PC-9 (cell line): Measurements from ENCODE around the gene CTBP2. TPM values are rescaled to one million over a fixed set of nuclear protein-coding genes. Genes with fewer than 3 reads are reported as not detected.
A peak's percentile ranks its signal among the peaks of the same experiment; 100 is the strongest.

Source experiments
- BruUV-seq: library from RNA; stranded (reverse); fragments of 400-500 nt; replicated peaks from 2 replicates; lab custom pipeline; 2021; lab: Mats Ljungman, UMichigan
- CTCF ChIA-PET: fragments of 300-600 bp; sonication (Branson Sonifier 250); formaldehyde crosslinking; loops from one replicate; lab custom pipeline; 2022; ENCODE audit warnings: antibody characterized with exemption; lab: Charles Lee
- POLR2A ChIA-PET: fragments of 300-600 bp; sonication (Branson Sonifier 250); formaldehyde crosslinking; loops from one replicate; lab custom pipeline; 2022; ENCODE audit warnings: antibody characterized with exemption; ENCODE audit not compliant: unreplicated experiment; lab: Charles Lee
- DNase-seq, 2 experiments: peaks; one replicate each; pipeline versions ENCODE4 v3.0.0 to v3.0.0-alpha.2; 2015 to 2022; ENCODE audit warnings: mixed read lengths in 1 of 2
- H2AFZ ChIP-seq: fragments of 200-600 bp; sonication (generic); 2 replicates; pipeline ENCODE4 v1.8.1; 2017; ENCODE audit warnings: antibody characterized with exemption
- H3F3A ChIP-seq: fragments of 200-600 bp; sonication (generic); 2 replicates; pipeline ENCODE4 v1.8.1; 2017; ENCODE audit warnings: antibody characterized with exemption, mild to moderate bottlenecking, low read depth; ENCODE audit not compliant: insufficient read depth
- H3K27ac ChIP-seq: fragments of 200-600 bp; sonication (generic); 2 replicates; pipeline ENCODE4 v1.6.1; 2016; ENCODE audit warnings: mixed run types
- H3K27me3 ChIP-seq: fragments of 200-600 bp; sonication (generic); 2 replicates; pipeline ENCODE4 v1.6.1; 2016; ENCODE audit warnings: low read depth, mixed run types; ENCODE audit not compliant: insufficient read depth
- H3K36me3 ChIP-seq: fragments of 200-600 bp; sonication (generic); 2 replicates; pipeline ENCODE4 v1.6.1; 2016; ENCODE audit warnings: low read depth, mixed run types
- H3K4me1 ChIP-seq: fragments of 200-600 bp; sonication (generic); replicated peaks from 2 replicates; pipeline ENCODE4 v1.6.1; 2016; ENCODE audit warnings: mixed run types; ENCODE audit not compliant: insufficient read depth
- H3K4me2 ChIP-seq: fragments of 200-600 bp; sonication (generic); 2 replicates; pipeline ENCODE4 v1.6.1; 2017; ENCODE audit warnings: mixed run types
- H3K4me3 ChIP-seq: fragments of 200-600 bp; sonication (generic); 2 replicates; pipeline ENCODE4 v1.6.1; 2016; ENCODE audit warnings: mixed run types
- H3K79me2 ChIP-seq: fragments of 200-600 bp; sonication (generic); 2 replicates; pipeline ENCODE4 v1.6.1; 2017; ENCODE audit warnings: low read depth, mixed run types
- H3K9me2 ChIP-seq: fragments of 200-600 bp; sonication (generic); 2 replicates; pipeline ENCODE4 v1.8.1; 2017; ENCODE audit warnings: mild to moderate bottlenecking; ENCODE audit not compliant: insufficient read depth
- H3K9me3 ChIP-seq: fragments of 200-600 bp; sonication (generic); 2 replicates; pipeline ENCODE4 v1.8.1; 2016; ENCODE audit warnings: low read depth; ENCODE audit not compliant: insufficient read depth
- H4K20me1 ChIP-seq: fragments of 200-600 bp; sonication (generic); 2 replicates; pipeline ENCODE4 v1.8.1; 2017; ENCODE audit not compliant: insufficient read depth
- CTCF ChIP-seq: fragments of 200-600 bp; sonication (generic); conservative IDR thresholded peaks from 2 replicates; pipeline ENCODE4 v1.6.1; 2017; ENCODE audit warnings: mixed run types, antibody characterized with exemption, mild to moderate bottlenecking, moderate library complexity
- EZH2 ChIP-seq: fragments of 200-600 bp; sonication (generic); IDR thresholded peaks from 2 replicates; pipeline ENCODE4 v1.8.0; 2017; ENCODE audit warnings: antibody characterized with exemption, low read depth
- intact Hi-C: fragments of 100-400 bp; cut with micrococcal nuclease; formaldehyde crosslinking; loops from one replicate; pipeline ENCODE4 v1.10.0; 2022; ENCODE audit not compliant: unreplicated experiment
- total RNA-seq: library from RNA; stranded (reverse); gene quantifications from 2 replicates; pipeline ENCODE4 v1.2.3, GENCODE V29; 2021

Gene CTBP2
- total RNA-seq, 1 experiment from 2014 or later: 60.5 TPM

GRCh38 chr10:125158275-125158600 is 2.1 kb downstream of the CTBP2 start:
- no TSS peak for BruUV-seq
- Histone ChIP-seq H3K4me1 (peaks cover 26% of the 10 kb centered on the region), H3K27ac (peak overlapping the region; percentile 23), H3K9me2 (no peaks in the 10 kb centered on the region), H3K79me2 (peaks cover 57% of the 10 kb centered on the region), H3K27me3 (no peaks in the 10 kb centered on the region), H4K20me1 (peaks cover 42% of the 10 kb centered on the region), H3K4me2 (peak overlapping the region; percentile 80), H3K4me3 (peak overlapping the region; percentile 78), H3F3A (peaks cover 22% of the 10 kb centered on the region), H2AFZ (no peak overlapping the region; the same call in 1 of the 2 replicates), H3K36me3 (no peaks in the 10 kb centered on the region), H3K9me3 (no peaks in the 10 kb centered on the region)
- ChIA-PET CTCF (no interaction called here), POLR2A (interaction anchor here (0.7 kb wide), 2 partner anchors 29 to 74 kb away, joined by 3 to 14 read pairs; no protein-coding TSS in a partner anchor)
- no peak for TF ChIP-seq EZH2
- TF ChIP-seq CTCF: no peak
- intact Hi-C loops: loop anchor here (5.0 kb wide), 1 partner anchor 36 kb away; no protein-coding TSS in a partner anchor
- DNase-seq: no peak

- TF ChIP-seq EZH2: no peak
- TF ChIP-seq CTCF: no peak
- no peak overlapping the region for H2AFZ ChIP-seq
- no peaks in the 10 kb centered on the region; the same call in 1 of the 2 replicates for H3K36me3 ChIP-seq
- intact Hi-C loops: loop anchor here (5.0 kb wide), 1 partner anchor 35 kb away; no protein-coding TSS in a partner anchor
- CTCF ChIA-PET: interaction anchor here (0.7 kb wide), 1 partner anchor 146 kb away, joined by 19 read pairs; no protein-coding TSS in a partner anchor
- no TSS peak for BruUV-seq
- peak in 1 of 2 experiments; percentile 52 for DNase-seq
- H3K27ac ChIP-seq: peak overlapping the region; percentile 23; the same call in 1 of the 2 replicates
- POLR2A ChIA-PET: no interaction called here
- peaks cover 43% of the 10 kb centered on the region for H4K20me1 ChIP-seq
- H3K4me2 ChIP-seq: peak overlapping the region; percentile 80
- H3K4me1 ChIP-seq: peaks cover 21% of the 10 kb centered on the region
- peaks cover 64% of the 10 kb centered on the region for H3K79me2 ChIP-seq
- H3K9me3 ChIP-seq: no peaks in the 10 kb centered on the region
- peak overlapping the region; percentile 78 for H3K4me3 ChIP-seq
- no peaks in the 10 kb centered on the region for H3K9me2 ChIP-seq
- peaks cover 22% of the 10 kb centered on the region for H3F3A ChIP-seq
- H3K27me3 ChIP-seq: no peaks in the 10 kb centered on the region
These were observed 2.9 kb downstream of the CTBP2 start for GRCh38 chr10:125157505-125157904.

DNA sequence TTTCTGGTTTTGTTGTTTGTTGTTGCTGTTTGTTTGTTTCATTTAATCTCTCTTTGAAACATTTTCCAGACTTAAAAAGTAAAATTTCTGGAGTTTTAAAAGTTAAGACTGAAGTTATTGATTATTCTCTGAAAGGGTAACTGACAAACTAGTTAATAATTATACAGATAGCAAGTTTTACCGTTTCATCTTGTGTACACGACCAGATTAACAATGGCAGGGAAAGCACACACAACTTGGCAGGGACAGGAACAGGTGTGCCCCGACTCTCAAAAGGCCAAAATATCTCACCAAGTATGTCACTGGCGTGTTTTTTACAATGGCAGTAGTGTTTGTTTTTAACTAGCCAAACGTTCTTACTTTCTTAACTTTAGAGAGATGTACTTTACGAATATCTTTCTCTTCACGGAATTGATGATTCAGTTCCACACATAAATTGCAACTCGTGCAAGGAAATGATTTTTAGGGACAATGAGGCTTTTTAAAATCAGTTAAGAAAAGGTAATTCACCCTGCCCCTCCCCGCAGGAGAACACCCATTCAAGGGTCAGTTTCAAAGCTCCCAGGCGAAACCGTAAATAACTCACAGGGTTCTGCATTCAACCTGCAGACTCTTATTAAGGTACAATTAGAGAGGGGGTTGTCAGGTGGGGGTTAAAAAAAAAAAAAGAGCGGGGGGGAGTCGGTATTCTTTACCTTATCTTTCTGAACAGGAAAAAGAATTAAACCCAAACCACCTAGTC is 3.5 kb downstream of the CTBP2 start:
- ChIA-PET CTCF (no interaction called here), POLR2A (no interaction called here)
- Histone ChIP-seq H3F3A (peaks cover 16% of the 10 kb centered on the region), H3K36me3 (peaks cover 2% of the 10 kb centered on the region; the same call in 1 of the 2 replicates), H3K27me3 (no peaks in the 10 kb centered on the region), H3K4me1 (peaks cover 21% of the 10 kb centered on the region), H3K79me2 (peaks cover 70% of the 10 kb centered on the region), H3K9me3 (no peaks in the 10 kb centered on the region), H3K9me2 (no peaks in the 10 kb centered on the region), H3K27ac (no peak overlapping the region), H2AFZ (no peak overlapping the region), H3K4me3 (peak overlapping the region; percentile 78; the same call in 1 of the 2 replicates), H4K20me1 (peaks cover 43% of the 10 kb centered on the region), H3K4me2 (peak overlapping the region; percentile 80)
- intact Hi-C loops: loop anchor here (5.0 kb wide), 1 partner anchor 35 kb away; no protein-coding TSS in a partner anchor
- DNase-seq: no peak
- TF ChIP-seq CTCF: no peak
- no peak for TF ChIP-seq EZH2
- no TSS peak for BruUV-seq
